Measurements from ENCODE around the gene PPA2. TPM values are rescaled to one million over a fixed set of nuclear protein-coding genes. Genes with fewer than 3 reads are reported as not detected.

The PPA2 gene
- total RNA-seq, 1 donor from 2014 or later = 27.0 TPM

DNA sequence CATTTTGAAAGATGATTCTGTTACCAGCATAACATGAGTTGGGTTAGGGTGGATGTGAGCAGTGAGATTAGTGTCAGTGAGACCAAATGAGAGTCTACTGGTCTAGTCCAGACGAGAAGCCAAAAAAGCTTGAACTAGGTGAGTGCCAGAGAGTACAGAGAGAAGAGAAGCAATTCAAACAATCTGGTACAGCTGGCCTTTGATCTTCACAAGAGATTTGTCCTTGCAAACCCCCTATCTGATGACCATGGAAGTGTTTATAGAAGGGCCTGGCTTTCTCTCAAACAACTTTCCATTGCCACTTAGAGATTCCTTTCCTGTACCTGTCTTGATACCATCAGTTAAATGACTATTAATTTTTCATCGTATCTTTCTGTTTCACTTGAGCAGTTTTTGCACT lies 128.5 kb downstream of the PPA2 start:
- Mint-ChIP-seq H3K9me3 (ENCODE audit: unreplicated experiment) (no peaks in the 10 kb centered on the region), H3K36me3 (ENCODE audit: unreplicated experiment) (no peaks in the 10 kb centered on the region), H3K4me3 (ENCODE audit: unreplicated experiment) (no peak overlapping the region), H3K27me3 (ENCODE audit: unreplicated experiment) (no peaks in the 10 kb centered on the region), H3K27ac (ENCODE audit: unreplicated experiment) (no peak overlapping the region), H3K4me1 (ENCODE audit: low read depth, unreplicated experiment) (peaks cover 9% of the 10 kb centered on the region)
- no peak for TF ChIP-seq CTCF (IDR thresholded peaks at IDR 0.05; ENCODE audit: partially characterized antibody, unreplicated experiment)
- DNase-seq = no peak

GRCh38 chr4:105344141-105344540 lies 129.7 kb downstream of the PPA2 start:
- DNase-seq = no peak
- no peak overlapping the region for H3K27ac Mint-ChIP-seq (ENCODE audit: unreplicated experiment)
- no peaks in the 10 kb centered on the region for H3K27me3 Mint-ChIP-seq (ENCODE audit: unreplicated experiment)
- no peaks in the 10 kb centered on the region for H3K9me3 Mint-ChIP-seq (ENCODE audit: unreplicated experiment)
- peaks cover 9% of the 10 kb centered on the region for H3K4me1 Mint-ChIP-seq (ENCODE audit: low read depth, unreplicated experiment)
- TF ChIP-seq CTCF (IDR thresholded peaks at IDR 0.05; ENCODE audit: partially characterized antibody, unreplicated experiment) = no peak
- no peak overlapping the region for H3K4me3 Mint-ChIP-seq (ENCODE audit: unreplicated experiment)
- H3K36me3 Mint-ChIP-seq (ENCODE audit: unreplicated experiment) = no peaks in the 10 kb centered on the region

GRCh38 chr4:105343146-105343931 lies 130.5 kb downstream of the PPA2 start:
- Mint-ChIP-seq H3K27me3 (ENCODE audit: unreplicated experiment) (no peaks in the 10 kb centered on the region), H3K27ac (ENCODE audit: unreplicated experiment) (no peak overlapping the region), H3K9me3 (ENCODE audit: unreplicated experiment) (no peaks in the 10 kb centered on the region), H3K36me3 (ENCODE audit: unreplicated experiment) (no peaks in the 10 kb centered on the region), H3K4me3 (ENCODE audit: unreplicated experiment) (peak overlapping the region; percentile 30), H3K4me1 (ENCODE audit: low read depth, unreplicated experiment) (peaks cover 9% of the 10 kb centered on the region)
- no peak for TF ChIP-seq CTCF (IDR thresholded peaks at IDR 0.05; ENCODE audit: partially characterized antibody, unreplicated experiment)
- DNase-seq = peak; percentile 48

GRCh38 chr4:105329081-105329480 lies 144.8 kb downstream of the PPA2 start:
- Mint-ChIP-seq H3K4me3 (ENCODE audit: unreplicated experiment) (no peak overlapping the region), H3K9me3 (ENCODE audit: unreplicated experiment) (no peaks in the 10 kb centered on the region), H3K27ac (ENCODE audit: unreplicated experiment) (no peak overlapping the region), H3K36me3 (ENCODE audit: unreplicated experiment) (no peaks in the 10 kb centered on the region), H3K27me3 (ENCODE audit: unreplicated experiment) (peaks cover 3% of the 10 kb centered on the region), H3K4me1 (ENCODE audit: low read depth, unreplicated experiment) (no peaks in the 10 kb centered on the region)
- no peak for TF ChIP-seq CTCF (IDR thresholded peaks at IDR 0.05; ENCODE audit: partially characterized antibody, unreplicated experiment)
- DNase-seq = no peak

DNA sequence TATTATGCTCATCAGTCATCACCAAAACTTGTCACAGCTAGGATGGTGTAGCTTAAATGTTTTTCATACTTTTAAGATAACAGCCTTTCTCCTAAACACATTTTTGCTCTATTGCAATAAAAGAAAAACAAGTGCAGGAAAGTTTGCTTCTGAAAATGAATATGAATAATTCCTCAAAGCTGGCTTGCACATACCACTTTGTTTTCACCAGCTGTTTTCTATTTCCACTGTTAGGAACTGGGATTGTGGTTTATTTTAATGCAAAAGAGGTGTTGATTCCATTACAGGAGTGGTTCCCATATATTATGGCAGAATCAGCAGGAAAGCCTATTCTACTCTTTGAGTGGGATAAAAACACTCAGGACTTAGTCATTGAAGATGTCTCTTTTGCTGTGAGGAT lies 145.9 kb downstream of the PPA2 start:
- Mint-ChIP-seq H3K27ac (ENCODE audit: unreplicated experiment) (no peak overlapping the region), H3K4me1 (ENCODE audit: low read depth, unreplicated experiment) (no peaks in the 10 kb centered on the region), H3K4me3 (ENCODE audit: unreplicated experiment) (no peak overlapping the region), H3K9me3 (ENCODE audit: unreplicated experiment) (no peaks in the 10 kb centered on the region), H3K36me3 (ENCODE audit: unreplicated experiment) (no peaks in the 10 kb centered on the region), H3K27me3 (ENCODE audit: unreplicated experiment) (peaks cover 3% of the 10 kb centered on the region)
- TF ChIP-seq CTCF (IDR thresholded peaks at IDR 0.05; ENCODE audit: partially characterized antibody, unreplicated experiment) = no peak
- no peak for DNase-seq
